Loucy (cell line): ENCODE data around the gene RTCA.
"Not testable (repeated sequence)": the region's sequence is repeated elsewhere in the genome, so short reads cannot be mapped to it uniquely, and the experiment has no call there.

ENCODE experiments used
- EZH2phosphoT487 ChIP-seq: fragments of 200-600 bp; IDR thresholded peaks from 2 replicates; pipeline ENCODE4 v1.6.1; 2018; ENCODE audit warnings: antibody characterized with exemption, mild to moderate bottlenecking, moderate library complexity, borderline replicate concordance
- TF ChIP-seq, protein P1 (sequence below): fragments of 200-600 bp; sonication (generic); conservative IDR thresholded peaks from 2 replicates; pipeline ENCODE4 v1.5.1; 2014; ENCODE audit warnings: mild to moderate bottlenecking, antibody characterized with exemption, low read length

DNA sequence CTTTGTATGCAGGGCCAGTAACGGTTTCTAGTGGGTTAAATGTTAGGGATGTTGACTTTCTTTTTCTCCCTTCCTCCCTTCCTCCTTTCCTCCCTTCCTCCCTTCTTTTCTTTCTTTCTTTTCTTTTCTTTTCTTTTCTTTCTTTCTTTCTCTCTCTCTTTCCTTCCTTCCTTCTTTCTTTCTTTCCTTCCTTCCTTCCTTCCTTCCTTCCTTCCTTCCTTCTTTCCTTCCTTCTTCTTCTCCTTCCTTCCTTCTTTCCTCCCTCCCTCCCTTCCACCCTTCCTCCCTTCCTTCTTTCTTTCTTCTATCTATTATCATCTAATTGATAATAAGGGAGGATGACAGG lies 60.3 kb downstream of the RTCA start:
- TF ChIP-seq EZH2phosphoT487, result not testable (repeated sequence)
- TF ChIP-seq, protein P1, sequence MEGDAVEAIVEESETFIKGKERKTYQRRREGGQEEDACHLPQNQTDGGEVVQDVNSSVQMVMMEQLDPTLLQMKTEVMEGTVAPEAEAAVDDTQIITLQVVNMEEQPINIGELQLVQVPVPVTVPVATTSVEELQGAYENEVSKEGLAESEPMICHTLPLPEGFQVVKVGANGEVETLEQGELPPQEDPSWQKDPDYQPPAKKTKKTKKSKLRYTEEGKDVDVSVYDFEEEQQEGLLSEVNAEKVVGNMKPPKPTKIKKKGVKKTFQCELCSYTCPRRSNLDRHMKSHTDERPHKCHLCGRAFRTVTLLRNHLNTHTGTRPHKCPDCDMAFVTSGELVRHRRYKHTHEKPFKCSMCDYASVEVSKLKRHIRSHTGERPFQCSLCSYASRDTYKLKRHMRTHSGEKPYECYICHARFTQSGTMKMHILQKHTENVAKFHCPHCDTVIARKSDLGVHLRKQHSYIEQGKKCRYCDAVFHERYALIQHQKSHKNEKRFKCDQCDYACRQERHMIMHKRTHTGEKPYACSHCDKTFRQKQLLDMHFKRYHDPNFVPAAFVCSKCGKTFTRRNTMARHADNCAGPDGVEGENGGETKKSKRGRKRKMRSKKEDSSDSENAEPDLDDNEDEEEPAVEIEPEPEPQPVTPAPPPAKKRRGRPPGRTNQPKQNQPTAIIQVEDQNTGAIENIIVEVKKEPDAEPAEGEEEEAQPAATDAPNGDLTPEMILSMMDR, result not testable (repeated sequence)
